Activated CD8-positive, alpha-beta T cell treated with anti-CD3 and anti-CD28 coated beads for 36 hours (primary cell): ENCODE measurements around the gene GABARAP. TPM values are rescaled to one million over a fixed set of nuclear protein-coding genes. Genes with fewer than 3 reads are reported as not detected.

ENCODE experiments used
- ATAC-seq: fragments of 200-7000 bp; cut with Tn5 transposase; one replicate; pipeline ENCODE4 v1.10.0; 2021; ENCODE audit warnings: mild to moderate bottlenecking, moderate library complexity
- CTCF ChIA-PET: fragments of 350-600 bp; sonication (Branson Sonifier 250); formaldehyde crosslinking; loops from one replicate; lab custom pipeline; 2021; ENCODE audit warnings: antibody characterized with exemption; lab: Charles Lee
- POLR2A ChIA-PET: fragments of 350-600 bp; sonication (Branson Sonifier 250); formaldehyde crosslinking; loops from one replicate; lab custom pipeline; 2021; ENCODE audit warnings: antibody characterized with exemption; lab: Charles Lee
- DNase-seq: peaks from one replicate; pipeline ENCODE4 v3.0.0-alpha.2; 2020
- H3K27ac Mint-ChIP-seq: one replicate; pipeline ENCODE4 v1.8.0; 2021; ENCODE audit warnings: mild to moderate bottlenecking, mixed read lengths
- H3K27me3 Mint-ChIP-seq: one replicate; pipeline ENCODE4 v1.8.0; 2021; ENCODE audit warnings: mixed read lengths
- H3K36me3 Mint-ChIP-seq: one replicate; pipeline ENCODE4 v1.8.0; 2021; ENCODE audit warnings: low read depth, mixed read lengths
- H3K4me1 Mint-ChIP-seq: one replicate; pipeline ENCODE4 v1.8.0; 2021; ENCODE audit warnings: low read depth, mixed read lengths
- H3K4me3 Mint-ChIP-seq: one replicate; pipeline ENCODE4 v1.8.0; 2021; ENCODE audit warnings: mild to moderate bottlenecking, moderate library complexity, mixed read lengths
- H3K9me3 Mint-ChIP-seq: one replicate; pipeline ENCODE4 v1.8.0; 2021; ENCODE audit warnings: mixed read lengths
- intact Hi-C: fragments of 100-400 bp; cut with micrococcal nuclease; formaldehyde crosslinking; loops from one replicate; pipeline ENCODE4 v1.10.0; 2022
- total RNA-seq, 2 experiments: library from RNA; stranded (reverse); gene quantifications; one replicate each; pipeline ENCODE4 v1.2.3, GENCODE V29; 2021
- TF ChIP-seq, protein P1 (sequence below): fragments of 200-600 bp; IDR thresholded peaks from one replicate; pipeline ENCODE4 v1.8.0; 2022; ENCODE audit warnings: antibody characterized with exemption, mild to moderate bottlenecking

The GABARAP gene
- total RNA-seq, 2 experiments from 2014 or later: 104 to 118 TPM

DNA sequence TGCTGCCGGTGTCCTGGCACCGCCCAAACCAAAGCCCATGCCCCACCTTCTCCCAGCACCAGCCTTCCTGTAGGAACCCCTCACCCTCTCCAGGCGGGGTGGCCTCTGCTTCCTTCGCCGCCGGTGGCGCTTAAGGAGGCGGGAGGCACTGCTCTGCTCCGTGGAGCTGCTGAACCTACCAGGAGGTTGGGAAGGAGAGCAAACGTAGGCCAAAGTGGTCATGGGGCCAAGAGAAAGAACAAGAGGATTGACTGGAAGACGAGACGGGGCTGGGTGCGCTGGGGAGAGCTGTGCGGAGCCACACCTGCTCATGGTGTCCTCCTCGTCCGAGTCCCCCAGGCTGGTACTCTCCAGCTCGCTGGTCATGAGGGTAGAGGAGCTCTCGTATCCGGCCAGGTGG is 12.7 kb downstream of the GABARAP start:
- DNase-seq (no peak), ATAC-seq (no peak)
- H3K4me3 Mint-ChIP-seq: no peak overlapping the region
- peaks cover 41% of the 10 kb centered on the region for H3K36me3 Mint-ChIP-seq
- no peak overlapping the region for H3K27ac Mint-ChIP-seq
- H3K4me1 Mint-ChIP-seq: peaks cover 30% of the 10 kb centered on the region
- TF ChIP-seq, protein P1, sequence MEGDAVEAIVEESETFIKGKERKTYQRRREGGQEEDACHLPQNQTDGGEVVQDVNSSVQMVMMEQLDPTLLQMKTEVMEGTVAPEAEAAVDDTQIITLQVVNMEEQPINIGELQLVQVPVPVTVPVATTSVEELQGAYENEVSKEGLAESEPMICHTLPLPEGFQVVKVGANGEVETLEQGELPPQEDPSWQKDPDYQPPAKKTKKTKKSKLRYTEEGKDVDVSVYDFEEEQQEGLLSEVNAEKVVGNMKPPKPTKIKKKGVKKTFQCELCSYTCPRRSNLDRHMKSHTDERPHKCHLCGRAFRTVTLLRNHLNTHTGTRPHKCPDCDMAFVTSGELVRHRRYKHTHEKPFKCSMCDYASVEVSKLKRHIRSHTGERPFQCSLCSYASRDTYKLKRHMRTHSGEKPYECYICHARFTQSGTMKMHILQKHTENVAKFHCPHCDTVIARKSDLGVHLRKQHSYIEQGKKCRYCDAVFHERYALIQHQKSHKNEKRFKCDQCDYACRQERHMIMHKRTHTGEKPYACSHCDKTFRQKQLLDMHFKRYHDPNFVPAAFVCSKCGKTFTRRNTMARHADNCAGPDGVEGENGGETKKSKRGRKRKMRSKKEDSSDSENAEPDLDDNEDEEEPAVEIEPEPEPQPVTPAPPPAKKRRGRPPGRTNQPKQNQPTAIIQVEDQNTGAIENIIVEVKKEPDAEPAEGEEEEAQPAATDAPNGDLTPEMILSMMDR: no peak
- H3K27me3 Mint-ChIP-seq: peaks cover 2% of the 10 kb centered on the region
- ChIA-PET POLR2A (interaction anchor here (1.4 to 15.6 kb wide), 2 partner anchors 10 to 85 kb away, joined by 5 to 261 read pairs; partner anchors contain the start of genes ACADVL and DLG4), CTCF (interaction anchor here (1.3 kb wide), 1 partner anchor 9 kb away, joined by 6 read pairs; no protein-coding TSS in a partner anchor)
- intact Hi-C loops: no loop called here
- H3K9me3 Mint-ChIP-seq: no peaks in the 10 kb centered on the region

GRCh38 chr17:7228920-7229319 is 13.3 kb downstream of the GABARAP start:
- H3K9me3 Mint-ChIP-seq: no peaks in the 10 kb centered on the region
- ChIA-PET CTCF (no interaction called here), POLR2A (interaction anchor here (1.4 kb wide), 1 partner anchor 85 kb away, joined by 5 read pairs; no protein-coding TSS in a partner anchor)
- no peaks in the 10 kb centered on the region for H3K27me3 Mint-ChIP-seq
- TF ChIP-seq, protein P1: no peak
- H3K36me3 Mint-ChIP-seq: peaks cover 42% of the 10 kb centered on the region
- no peak for DNase-seq
- H3K4me3 Mint-ChIP-seq: no peak overlapping the region
- no peak overlapping the region for H3K27ac Mint-ChIP-seq
- H3K4me1 Mint-ChIP-seq: peaks cover 28% of the 10 kb centered on the region
- ATAC-seq: no peak
- intact Hi-C loops: no loop called here

- TF ChIP-seq, protein P1: no peak
- H3K36me3 Mint-ChIP-seq: peaks cover 42% of the 10 kb centered on the region
- DNase-seq (no peak), ATAC-seq (no peak)
- H3K4me3 Mint-ChIP-seq: no peak overlapping the region
- H3K27me3 Mint-ChIP-seq: no peaks in the 10 kb centered on the region
- H3K27ac Mint-ChIP-seq: no peak overlapping the region
- CTCF ChIA-PET: no interaction called here
- POLR2A ChIA-PET: no interaction called here
- peaks cover 18% of the 10 kb centered on the region for H3K4me1 Mint-ChIP-seq
- intact Hi-C loops: no loop called here
- no peaks in the 10 kb centered on the region for H3K9me3 Mint-ChIP-seq
Observed at GRCh38 chr17:7226721-7227710, 15.2 kb downstream of the GABARAP start.

DNA sequence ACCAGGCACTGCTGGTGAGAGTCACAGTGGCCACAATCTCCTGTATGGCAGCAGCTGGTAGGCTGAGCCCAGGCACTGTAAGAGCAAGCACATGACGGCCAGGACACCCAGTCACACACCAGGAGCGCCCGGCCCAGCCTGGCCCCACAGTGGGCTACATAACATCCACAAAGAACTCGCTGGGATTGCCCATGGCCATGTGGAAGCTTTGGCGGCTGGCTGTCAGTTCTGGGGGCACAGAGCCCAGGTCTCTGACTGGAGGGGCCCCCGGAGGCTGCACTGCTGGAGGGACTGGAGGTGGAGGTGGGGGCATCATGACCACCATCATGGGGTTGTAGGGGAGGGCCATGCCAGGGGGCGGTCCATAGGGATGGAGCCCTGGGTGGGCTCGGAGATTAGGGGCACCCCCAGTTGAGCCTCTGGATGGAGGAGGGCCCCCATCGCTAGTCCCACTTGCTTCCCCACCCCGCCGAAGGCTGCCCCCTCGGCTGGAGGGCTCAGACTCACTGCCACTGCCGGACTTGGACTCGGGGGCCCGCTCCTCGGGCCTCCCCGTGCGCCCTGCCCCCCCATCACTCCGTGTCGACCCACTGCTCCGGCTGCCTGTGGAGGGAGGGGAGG is 16.4 kb downstream of the GABARAP start:
- POLR2A ChIA-PET: interaction anchor here (13.2 kb wide), 1 partner anchor 11 kb away, joined by 261 read pairs; the partner anchor contains the start of genes DVL2, GABARAP and PHF23
- no peaks in the 10 kb centered on the region for H3K9me3 Mint-ChIP-seq
- no peak overlapping the region for H3K27ac Mint-ChIP-seq

More for the DNA sequence above, 16.4 kb downstream of the GABARAP start:
- intact Hi-C loops: no loop called here
- CTCF ChIA-PET: no interaction called here
- no peak overlapping the region for H3K4me3 Mint-ChIP-seq
- peaks cover 45% of the 10 kb centered on the region for H3K36me3 Mint-ChIP-seq
- no peak for DNase-seq
- TF ChIP-seq, protein P1: no peak
- H3K4me1 Mint-ChIP-seq: peaks cover 21% of the 10 kb centered on the region
- no peaks in the 10 kb centered on the region for H3K27me3 Mint-ChIP-seq
- no peak for ATAC-seq
